HepG2 (cell line): Measurements from ENCODE around the gene AP1M1. TPM values are rescaled to one million over a fixed set of nuclear protein-coding genes. Genes with fewer than 3 reads are reported as not detected.
A peak's percentile ranks its signal among the peaks of the same experiment; 100 is the strongest.

Experiments used
- CBX1 ChIP-seq: IDR thresholded peaks from one replicate; pipeline ENCODE4 v1.6.1; 2016; ENCODE audit warnings: antibody characterized with exemption, low read depth
- CREB3 ChIP-seq: sonication (generic); formaldehyde crosslinking; IDR thresholded peaks from 2 replicates; pipeline ENCODE4 v1.5.0; 2020; ENCODE audit warnings: missing genetic modification reagents
- ERF ChIP-seq: IDR thresholded peaks from 2 replicates; pipeline ENCODE4 v1.6.1; 2018; ENCODE audit warnings: missing biosample characterization, missing genetic modification reagents
- ETV5 ChIP-seq: IDR thresholded peaks from 2 replicates; pipeline ENCODE4 v1.6.1; 2018; ENCODE audit warnings: missing biosample characterization, missing genetic modification reagents, inconsistent platforms, borderline replicate concordance
- FOXO1 ChIP-seq: sonication (generic); formaldehyde crosslinking; IDR thresholded peaks from 2 replicates; pipeline ENCODE4 v1.4.0; 2020; ENCODE audit warnings: missing genetic modification reagents
- HOXA3 ChIP-seq: sonication (generic); formaldehyde crosslinking; IDR thresholded peaks from 2 replicates; pipeline ENCODE4 v1.5.0; 2020; ENCODE audit warnings: missing genetic modification reagents
- KDM4B ChIP-seq: sonication (generic); formaldehyde crosslinking; IDR thresholded peaks from 2 replicates; pipeline ENCODE4 v1.4.0; 2020; ENCODE audit warnings: missing genetic modification reagents
- KLF11 ChIP-seq: IDR thresholded peaks from 2 replicates; pipeline ENCODE4 v1.6.1; 2016; ENCODE audit warnings: missing compliant biosample characterization
- MAZ ChIP-seq, 2 experiments: sonication (generic) in 1 of 2; formaldehyde crosslinking in 1 of 2; IDR thresholded peaks; 2 replicates each; pipeline versions ENCODE4 v1.5.0 to v1.6.1; 2012 to 2020; ENCODE audit warnings: low read depth in 2 of 2, mild to moderate bottlenecking in 2 of 2, borderline replicate concordance in 1 of 2, improper control_type of control experiment in 1 of 2, low read length in 1 of 2, missing genetic modification reagents in 1 of 2, moderate library complexity in 1 of 2
- NFYB ChIP-seq: sonication (generic); formaldehyde crosslinking; IDR thresholded peaks from 2 replicates; pipeline ENCODE4 v1.4.0; 2020; ENCODE audit warnings: missing genetic modification reagents
- PAF1 ChIP-seq: IDR thresholded peaks from 2 replicates; pipeline ENCODE4 v1.6.1; 2016; ENCODE audit warnings: missing genetic modification reagents, missing compliant biosample characterization
- SALL1 ChIP-seq: sonication (generic); formaldehyde crosslinking; IDR thresholded peaks from 2 replicates; pipeline ENCODE4 v1.8.0; 2022; ENCODE audit warnings: mild to moderate bottlenecking, missing genetic modification reagents
- SP5 ChIP-seq: IDR thresholded peaks from 2 replicates; pipeline ENCODE4 v1.6.1; 2016; ENCODE audit warnings: low read depth, borderline replicate concordance
- THAP11 ChIP-seq: IDR thresholded peaks from 2 replicates; pipeline ENCODE4 v1.6.1; 2016; ENCODE audit warnings: missing biosample characterization, missing genetic modification reagents
- XRCC5 ChIP-seq: fragments of 200-400 bp; formaldehyde crosslinking; optimal IDR thresholded peaks from 2 replicates; pipeline ENCODE3; 2017; ENCODE audit warnings: mild to moderate bottlenecking, low read length
- ZNF264 ChIP-seq: sonication (generic); formaldehyde crosslinking; IDR thresholded peaks from 2 replicates; pipeline ENCODE4 v1.4.0; 2020; ENCODE audit warnings: missing genetic modification reagents
- polyA plus RNA-seq, 8 experiments: library from polyadenylated mRNA; depleted of rRNA in 3 of 8; stranded (reverse) in 7 of 8; unstranded in 1 of 8; fragments of >200 nt; fragmentation: Illumina TruSeq in 4 of 8; extraction: Trizol in 4 of 8; gene quantifications; 2 replicates each; pipeline versions ENCODE4 v1.2.1 to v1.2.3, GENCODE V29; 2011 to 2016; ENCODE audit warnings: low read depth in 4 of 8, missing spikeins in 1 of 8, mixed read lengths in 1 of 8; ENCODE audit not compliant: insufficient read depth in 1 of 8
- total RNA-seq, 5 experiments: library from RNA; depleted of rRNA; stranded (reverse); fragments of >200 nt; fragmentation: Illumina TruSeq; extraction: Trizol; gene quantifications; 2 replicates each; pipeline ENCODE4 v1.2.3, GENCODE V29; 2016; ENCODE audit warnings: low read depth in 1 of 5
- TF ChIP-seq, protein P1 (sequence below): sonication (generic); formaldehyde crosslinking; IDR thresholded peaks from 2 replicates; pipeline ENCODE4 v1.5.0; 2020; ENCODE audit warnings: mild to moderate bottlenecking, missing genetic modification reagents, borderline replicate concordance
- TF ChIP-seq, protein P2 (sequence below): sonication (generic); formaldehyde crosslinking; IDR thresholded peaks from 2 replicates; pipeline ENCODE4 v1.4.0; 2020; ENCODE audit warnings: missing genetic modification reagents, mild to moderate bottlenecking, borderline replicate concordance
- TF ChIP-seq, protein P3 (sequence below): sonication (generic); formaldehyde crosslinking; IDR thresholded peaks from 2 replicates; pipeline ENCODE4 v1.5.1; 2020; ENCODE audit warnings: mild to moderate bottlenecking, missing genetic modification reagents

AP1M1 gene
- total and polyA plus RNA-seq, 2 of the 13 experiments (the other 11 are each of a cell fraction or from before 2014, with no cell fraction given) = 34.4 to 46.1 TPM

DNA sequence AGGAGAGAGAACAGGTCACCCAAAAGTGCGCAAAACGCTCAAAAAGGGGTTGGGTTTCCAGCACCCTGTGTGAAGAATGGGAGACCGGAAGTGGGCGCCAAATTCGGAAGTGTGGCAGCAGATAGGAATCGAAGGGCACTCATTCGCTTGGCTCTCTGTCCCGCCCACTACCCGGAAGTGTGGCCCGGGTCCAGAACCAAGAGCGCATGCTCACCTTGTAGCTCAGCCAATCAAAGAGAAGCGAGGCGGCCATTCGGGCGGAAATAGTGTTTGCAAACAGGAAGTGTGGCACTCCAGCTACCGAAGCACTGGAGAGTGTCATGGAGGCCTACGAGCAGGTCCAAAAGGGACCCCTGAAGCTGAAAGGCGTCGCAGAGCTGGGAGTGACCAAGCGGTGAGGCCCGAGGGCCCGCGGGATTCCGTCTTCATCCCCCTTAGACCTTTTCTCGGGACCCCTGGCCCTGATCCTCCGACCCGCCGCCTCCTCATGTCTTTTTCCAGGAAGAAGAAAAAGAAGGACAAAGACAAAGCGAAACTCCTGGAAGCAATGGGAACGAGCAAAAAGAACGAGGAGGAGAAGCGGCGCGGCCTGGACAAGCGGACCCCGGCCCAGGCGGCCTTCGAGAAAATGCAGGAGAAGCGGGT, 12.5 kb upstream of the AP1M1 start, which contains the start of gene FAM32A (continued):
- TF ChIP-seq, protein P1, sequence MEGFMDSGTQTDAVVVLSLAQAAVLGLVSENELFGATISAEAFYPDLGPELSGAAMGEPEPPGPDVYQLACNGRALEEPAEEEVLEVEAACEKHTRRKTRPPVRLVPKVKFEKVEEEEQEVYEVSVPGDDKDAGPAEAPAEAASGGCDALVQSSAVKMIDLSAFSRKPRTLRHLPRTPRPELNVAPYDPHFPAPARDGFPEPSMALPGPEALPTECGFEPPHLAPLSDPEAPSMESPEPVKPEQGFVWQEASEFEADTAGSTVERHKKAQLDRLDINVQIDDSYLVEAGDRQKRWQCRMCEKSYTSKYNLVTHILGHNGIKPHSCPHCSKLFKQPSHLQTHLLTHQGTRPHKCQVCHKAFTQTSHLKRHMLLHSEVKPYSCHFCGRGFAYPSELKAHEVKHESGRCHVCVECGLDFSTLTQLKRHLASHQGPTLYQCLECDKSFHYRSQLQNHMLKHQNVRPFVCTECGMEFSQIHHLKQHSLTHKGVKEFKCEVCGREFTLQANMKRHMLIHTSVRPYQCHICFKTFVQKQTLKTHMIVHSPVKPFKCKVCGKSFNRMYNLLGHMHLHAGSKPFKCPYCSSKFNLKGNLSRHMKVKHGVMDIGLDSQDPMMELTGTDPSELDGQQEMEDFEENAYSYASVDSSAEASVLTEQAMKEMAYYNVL (CRISPR knock-in tag) = no peak
- TF ChIP-seq MAZ (IDR thresholded peaks at IDR 0.05; ENCODE audit: borderline replicate concordance, low read depth, low read length) = no peak
- peak; percentile 40; the same call in 1 of the 2 replicates for TF ChIP-seq MAZ (CRISPR knock-in tag; IDR thresholded peaks at IDR 0.05; ENCODE audit: low read depth)
- TF ChIP-seq KLF11 (CRISPR knock-in tag) = peak; percentile 83; the same call in 1 of the 2 replicates
- TF ChIP-seq SALL1 (CRISPR knock-in tag) = peak; percentile 30; the same call in 1 of the 2 replicates
- peak; percentile 26; the same call in 1 of the 2 replicates for TF ChIP-seq SP5 (CRISPR knock-in tag)
- peak; percentile 97 for TF ChIP-seq NFYB (CRISPR knock-in tag)
- peak; percentile 12 for TF ChIP-seq CBX1
- TF ChIP-seq CREB3 (CRISPR knock-in tag) = peak; percentile 71; the same call in 1 of the 2 replicates
- TF ChIP-seq PAF1 (CRISPR knock-in tag) = no peak
- peak; percentile 92 for TF ChIP-seq THAP11
- TF ChIP-seq, protein P2, sequence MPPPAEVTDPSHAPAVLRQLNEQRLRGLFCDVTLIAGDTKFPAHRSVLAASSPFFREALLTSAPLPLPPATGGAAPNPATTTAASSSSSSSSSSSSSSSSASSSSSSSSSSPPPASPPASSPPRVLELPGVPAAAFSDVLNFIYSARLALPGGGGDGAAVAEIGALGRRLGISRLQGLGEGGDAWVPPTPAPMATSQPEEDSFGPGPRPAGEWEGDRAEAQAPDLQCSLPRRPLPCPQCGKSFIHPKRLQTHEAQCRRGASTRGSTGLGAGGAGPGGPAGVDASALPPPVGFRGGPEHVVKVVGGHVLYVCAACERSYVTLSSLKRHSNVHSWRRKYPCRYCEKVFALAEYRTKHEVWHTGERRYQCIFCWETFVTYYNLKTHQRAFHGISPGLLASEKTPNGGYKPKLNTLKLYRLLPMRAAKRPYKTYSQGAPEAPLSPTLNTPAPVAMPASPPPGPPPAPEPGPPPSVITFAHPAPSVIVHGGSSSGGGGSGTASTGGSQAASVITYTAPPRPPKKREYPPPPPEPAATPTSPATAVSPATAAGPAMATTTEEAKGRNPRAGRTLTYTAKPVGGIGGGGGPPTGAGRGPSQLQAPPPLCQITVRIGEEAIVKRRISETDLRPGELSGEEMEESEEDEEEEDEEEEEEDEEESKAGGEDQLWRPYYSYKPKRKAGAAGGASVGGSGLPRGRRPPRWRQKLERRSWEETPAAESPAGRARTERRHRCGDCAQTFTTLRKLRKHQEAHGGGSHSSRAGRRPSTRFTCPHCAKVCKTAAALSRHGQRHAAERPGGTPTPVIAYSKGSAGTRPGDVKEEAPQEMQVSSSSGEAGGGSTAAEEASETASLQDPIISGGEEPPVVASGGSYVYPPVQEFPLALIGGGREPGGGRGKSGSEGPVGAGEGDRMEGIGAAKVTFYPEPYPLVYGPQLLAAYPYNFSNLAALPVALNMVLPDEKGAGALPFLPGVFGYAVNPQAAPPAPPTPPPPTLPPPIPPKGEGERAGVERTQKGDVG (CRISPR knock-in tag) = no peak
- TF ChIP-seq HOXA3 (CRISPR knock-in tag) = peak; percentile 48
- TF ChIP-seq, protein P3, sequence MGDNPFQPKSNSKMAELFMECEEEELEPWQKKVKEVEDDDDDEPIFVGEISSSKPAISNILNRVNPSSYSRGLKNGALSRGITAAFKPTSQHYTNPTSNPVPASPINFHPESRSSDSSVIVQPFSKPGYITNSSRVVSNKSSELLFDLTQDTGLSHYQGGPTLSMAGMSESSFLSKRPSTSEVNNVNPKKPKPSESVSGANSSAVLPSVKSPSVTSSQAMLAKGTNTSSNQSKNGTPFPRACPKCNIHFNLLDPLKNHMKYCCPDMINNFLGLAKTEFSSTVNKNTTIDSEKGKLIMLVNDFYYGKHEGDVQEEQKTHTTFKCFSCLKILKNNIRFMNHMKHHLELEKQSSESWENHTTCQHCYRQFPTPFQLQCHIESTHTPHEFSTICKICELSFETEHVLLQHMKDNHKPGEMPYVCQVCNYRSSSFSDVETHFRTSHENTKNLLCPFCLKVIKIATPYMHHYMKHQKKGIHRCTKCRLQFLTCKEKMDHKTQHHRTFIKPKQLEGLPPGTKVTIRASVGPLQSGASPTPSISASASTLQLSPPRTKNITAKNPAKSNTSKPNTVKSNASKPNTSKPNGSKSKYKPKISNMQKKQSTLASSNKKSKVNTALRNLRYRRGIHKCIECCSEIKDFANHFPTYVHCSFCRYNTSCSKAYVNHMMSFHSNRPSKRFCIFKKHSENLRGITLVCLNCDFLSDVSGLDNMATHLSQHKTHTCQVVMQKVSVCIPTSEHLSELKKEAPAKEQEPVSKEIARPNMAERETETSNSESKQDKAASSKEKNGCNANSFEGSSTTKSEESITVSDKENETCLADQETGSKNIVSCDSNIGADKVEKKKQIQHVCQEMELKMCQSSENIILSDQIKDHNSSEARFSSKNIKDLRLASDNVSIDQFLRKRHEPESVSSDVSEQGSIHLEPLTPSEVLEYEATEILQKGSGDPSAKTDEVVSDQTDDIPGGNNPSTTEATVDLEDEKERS (CRISPR knock-in tag) = peak; percentile 83
- peak; percentile 62; the same call in 1 of the 2 replicates for TF ChIP-seq ETV5 (CRISPR knock-in tag)
- TF ChIP-seq ERF (CRISPR knock-in tag) = peak; percentile 51
- peak; percentile 31; the same call in 1 of the 2 replicates for TF ChIP-seq FOXO1
- TF ChIP-seq KDM4B = 0 out of 2 replicates have a peak, but pooled peaks have one; percentile 16
- TF ChIP-seq XRCC5 = peak; percentile 30
- peak; percentile 58; the same call in 1 of the 2 replicates for TF ChIP-seq ZNF264 (CRISPR knock-in tag)
